MM.1S (cell line): ENCODE results near the gene STXBP6.

Experiments used
- DNase-seq: peaks from one replicate; pipeline ENCODE4 v3.0.0-alpha.2; 2015
- H2AFZ ChIP-seq: fragments of 300-600 bp; sonication (generic); 2 replicates; pipeline ENCODE4 v1.6.0; 2016; ENCODE audit warnings: antibody characterized with exemption, low read length
- H3F3A ChIP-seq: fragments of 300-600 bp; sonication (generic); 2 replicates; pipeline ENCODE4 v1.6.1; 2016; ENCODE audit warnings: mild to moderate bottlenecking, antibody characterized with exemption, low read length, moderate library complexity, mixed read lengths; ENCODE audit not compliant: insufficient read depth
- H3K27ac ChIP-seq: fragments of 300-600 bp; sonication (generic); 2 replicates; pipeline ENCODE4 v1.5.1; 2016; ENCODE audit warnings: mild to moderate bottlenecking, low read length
- H3K27me3 ChIP-seq: fragments of 300-600 bp; sonication (generic); replicated peaks from 2 replicates; pipeline ENCODE4 v1.6.0; 2016; ENCODE audit warnings: low read length; ENCODE audit not compliant: insufficient read depth
- H3K36me3 ChIP-seq: fragments of 300-600 bp; sonication (generic); replicated peaks from 2 replicates; pipeline ENCODE4 v1.6.1; 2016; ENCODE audit warnings: mild to moderate bottlenecking, low read length, mixed read lengths; ENCODE audit not compliant: insufficient read depth
- H3K4me1 ChIP-seq: fragments of 300-600 bp; sonication (generic); 2 replicates; pipeline ENCODE4 v1.6.1; 2016; ENCODE audit warnings: low read length, mixed read lengths
- H3K4me2 ChIP-seq: fragments of 300-600 bp; sonication (generic); 2 replicates; pipeline ENCODE4 v1.6.0; 2016; ENCODE audit warnings: low read depth, low read length
- H3K4me3 ChIP-seq: fragments of 300-600 bp; sonication (generic); 2 replicates; pipeline ENCODE4 v1.5.1; 2016; ENCODE audit warnings: low read length, mixed read lengths
- H3K79me2 ChIP-seq: fragments of 300-600 bp; sonication (generic); 2 replicates; pipeline ENCODE4 v1.6.1; 2016; ENCODE audit warnings: mixed run types, low read length, mixed read lengths
- H3K9ac ChIP-seq: fragments of 300-600 bp; sonication (generic); 2 replicates; pipeline ENCODE4 v1.6.1; 2016; ENCODE audit warnings: low read length, mixed read lengths
- H3K9me2 ChIP-seq: fragments of 300-600 bp; sonication (generic); replicated peaks from 2 replicates; pipeline ENCODE4 v1.6.1; 2016; ENCODE audit warnings: mild to moderate bottlenecking, low read length, mixed read lengths; ENCODE audit not compliant: insufficient read depth
- H3K9me3 ChIP-seq: fragments of 300-600 bp; sonication (generic); replicated peaks from 2 replicates; pipeline ENCODE4 v1.6.1; 2016; ENCODE audit warnings: mild to moderate bottlenecking, low read length, mixed read lengths; ENCODE audit not compliant: insufficient read depth
- H4K20me1 ChIP-seq: fragments of 300-600 bp; sonication (generic); 2 replicates; pipeline ENCODE4 v1.6.1; 2016; ENCODE audit warnings: mild to moderate bottlenecking, low read length, moderate library complexity, mixed read lengths; ENCODE audit not compliant: insufficient read depth
- EZH2 ChIP-seq: fragments of 300-600 bp; sonication (generic); optimal IDR thresholded peaks from 2 replicates; pipeline ENCODE3; 2017; ENCODE audit warnings: low read depth, mild to moderate bottlenecking, antibody characterized with exemption, low read length, mixed read lengths
- EZH2phosphoT487 ChIP-seq: fragments of 300-600 bp; sonication (generic); IDR thresholded peaks from 2 replicates; pipeline ENCODE4 v1.6.1; 2018; ENCODE audit warnings: antibody characterized with exemption, low read length
- TF ChIP-seq, protein P1 (sequence below): fragments of 300-600 bp; sonication (generic); IDR thresholded peaks from 2 replicates; pipeline ENCODE4 v1.5.1; 2016; ENCODE audit warnings: antibody characterized with exemption, low read length, mixed read lengths

STXBP6 gene

DNA sequence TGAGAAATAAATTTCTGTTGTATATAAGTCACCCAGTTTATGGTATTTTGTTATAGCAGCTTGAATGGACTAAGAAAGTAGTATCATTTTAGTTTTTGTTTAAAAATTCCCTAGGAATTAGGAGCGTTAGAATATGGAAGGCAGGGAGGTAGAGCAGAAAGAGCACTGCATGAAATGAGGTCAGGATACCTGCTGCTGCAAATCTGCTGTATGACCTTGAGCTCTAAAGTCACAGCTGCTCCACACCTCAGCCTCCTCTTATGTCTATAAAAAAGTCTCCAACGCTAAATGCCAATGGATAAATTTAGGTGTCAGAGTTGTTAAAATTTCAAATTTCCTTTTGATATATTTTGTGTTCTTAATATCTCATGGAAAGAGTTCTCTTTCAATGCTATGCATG is 235.0 kb downstream of the STXBP6 start:
- DNase-seq: no peak
- Histone ChIP-seq H3K4me2 (no peak overlapping the region), H3K4me3 (no peak overlapping the region), H3K4me1 (no peaks in the 10 kb centered on the region), H3F3A (no peaks in the 10 kb centered on the region), H3K36me3 (no peaks in the 10 kb centered on the region), H3K9me3 (no peaks in the 10 kb centered on the region), H3K9ac (no peak overlapping the region), H3K79me2 (no peaks in the 10 kb centered on the region), H2AFZ (no peak overlapping the region), H3K27ac (no peak overlapping the region), H3K9me2 (no peaks in the 10 kb centered on the region), H4K20me1 (no peaks in the 10 kb centered on the region), H3K27me3 (no peaks in the 10 kb centered on the region)
- TF ChIP-seq EZH2phosphoT487: no peak

DNA sequence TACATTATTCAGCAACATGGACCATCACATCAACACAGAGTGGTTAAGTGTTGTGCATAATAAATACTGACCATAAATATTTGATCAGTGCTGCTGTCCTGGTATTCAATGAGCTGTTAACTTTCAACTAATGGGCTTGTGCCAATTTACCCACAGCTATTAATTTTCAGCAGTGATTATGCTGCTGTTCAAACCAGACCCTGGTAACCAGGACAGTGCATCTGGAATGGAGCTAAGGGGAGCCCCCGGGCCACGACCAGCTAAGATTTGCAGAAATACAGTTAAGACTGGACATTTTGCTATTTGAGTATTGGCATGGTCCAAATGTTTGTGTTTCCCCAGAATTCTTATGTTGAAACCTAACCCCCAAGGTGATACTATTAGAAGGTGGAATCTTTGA is 235.6 kb downstream of the STXBP6 start:
- Histone ChIP-seq H3K4me2 (no peak overlapping the region), H3K9me3 (no peaks in the 10 kb centered on the region), H3K9me2 (no peaks in the 10 kb centered on the region), H3K4me1 (no peaks in the 10 kb centered on the region), H3K27ac (no peak overlapping the region), H3K36me3 (no peaks in the 10 kb centered on the region), H3K9ac (no peak overlapping the region), H3K27me3 (no peaks in the 10 kb centered on the region), H4K20me1 (no peaks in the 10 kb centered on the region), H2AFZ (no peak overlapping the region), H3F3A (no peaks in the 10 kb centered on the region), H3K4me3 (no peak overlapping the region), H3K79me2 (no peaks in the 10 kb centered on the region)
- TF ChIP-seq EZH2 (no peak), EZH2phosphoT487 (no peak)
- DNase-seq: no peak

DNA sequence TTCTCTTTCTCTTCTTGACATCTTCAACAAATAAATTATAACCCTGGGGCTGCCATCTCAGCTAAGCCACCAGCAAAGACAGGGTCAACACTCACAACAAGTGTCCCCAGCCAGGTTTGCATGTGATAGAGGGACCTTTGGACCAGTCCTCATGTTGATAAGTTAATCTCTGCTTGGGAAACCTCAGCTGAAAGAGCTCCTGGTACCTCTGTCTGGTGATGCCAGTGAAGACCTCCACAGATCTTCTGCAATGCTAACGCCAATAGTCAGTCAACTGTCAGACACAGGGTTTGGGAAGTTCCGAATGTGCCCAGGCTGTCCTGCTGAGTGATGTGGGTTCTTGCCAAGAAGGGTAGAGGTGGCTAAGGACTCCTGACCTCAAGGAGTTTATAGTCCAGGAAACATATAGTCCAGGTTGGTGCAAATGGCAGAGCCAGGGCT is 236.1 kb downstream of the STXBP6 start:
- H3K36me3 ChIP-seq: no peaks in the 10 kb centered on the region
- no peaks in the 10 kb centered on the region for H3K9me2 ChIP-seq
- no peak overlapping the region for H3K27ac ChIP-seq
- H3K9me3 ChIP-seq: no peaks in the 10 kb centered on the region
- no peaks in the 10 kb centered on the region for H3F3A ChIP-seq
- no peak overlapping the region for H3K9ac ChIP-seq
- H3K4me3 ChIP-seq: no peak overlapping the region
- H3K4me2 ChIP-seq: no peak overlapping the region
- no peak for DNase-seq
- no peaks in the 10 kb centered on the region for H4K20me1 ChIP-seq
- no peaks in the 10 kb centered on the region for H3K4me1 ChIP-seq
- H3K79me2 ChIP-seq: no peaks in the 10 kb centered on the region
- H2AFZ ChIP-seq: no peak overlapping the region
- H3K27me3 ChIP-seq: no peaks in the 10 kb centered on the region
- TF ChIP-seq EZH2phosphoT487 (no peak), EZH2 (no peak)
- TF ChIP-seq, protein P1, sequence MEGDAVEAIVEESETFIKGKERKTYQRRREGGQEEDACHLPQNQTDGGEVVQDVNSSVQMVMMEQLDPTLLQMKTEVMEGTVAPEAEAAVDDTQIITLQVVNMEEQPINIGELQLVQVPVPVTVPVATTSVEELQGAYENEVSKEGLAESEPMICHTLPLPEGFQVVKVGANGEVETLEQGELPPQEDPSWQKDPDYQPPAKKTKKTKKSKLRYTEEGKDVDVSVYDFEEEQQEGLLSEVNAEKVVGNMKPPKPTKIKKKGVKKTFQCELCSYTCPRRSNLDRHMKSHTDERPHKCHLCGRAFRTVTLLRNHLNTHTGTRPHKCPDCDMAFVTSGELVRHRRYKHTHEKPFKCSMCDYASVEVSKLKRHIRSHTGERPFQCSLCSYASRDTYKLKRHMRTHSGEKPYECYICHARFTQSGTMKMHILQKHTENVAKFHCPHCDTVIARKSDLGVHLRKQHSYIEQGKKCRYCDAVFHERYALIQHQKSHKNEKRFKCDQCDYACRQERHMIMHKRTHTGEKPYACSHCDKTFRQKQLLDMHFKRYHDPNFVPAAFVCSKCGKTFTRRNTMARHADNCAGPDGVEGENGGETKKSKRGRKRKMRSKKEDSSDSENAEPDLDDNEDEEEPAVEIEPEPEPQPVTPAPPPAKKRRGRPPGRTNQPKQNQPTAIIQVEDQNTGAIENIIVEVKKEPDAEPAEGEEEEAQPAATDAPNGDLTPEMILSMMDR: no peak

DNA sequence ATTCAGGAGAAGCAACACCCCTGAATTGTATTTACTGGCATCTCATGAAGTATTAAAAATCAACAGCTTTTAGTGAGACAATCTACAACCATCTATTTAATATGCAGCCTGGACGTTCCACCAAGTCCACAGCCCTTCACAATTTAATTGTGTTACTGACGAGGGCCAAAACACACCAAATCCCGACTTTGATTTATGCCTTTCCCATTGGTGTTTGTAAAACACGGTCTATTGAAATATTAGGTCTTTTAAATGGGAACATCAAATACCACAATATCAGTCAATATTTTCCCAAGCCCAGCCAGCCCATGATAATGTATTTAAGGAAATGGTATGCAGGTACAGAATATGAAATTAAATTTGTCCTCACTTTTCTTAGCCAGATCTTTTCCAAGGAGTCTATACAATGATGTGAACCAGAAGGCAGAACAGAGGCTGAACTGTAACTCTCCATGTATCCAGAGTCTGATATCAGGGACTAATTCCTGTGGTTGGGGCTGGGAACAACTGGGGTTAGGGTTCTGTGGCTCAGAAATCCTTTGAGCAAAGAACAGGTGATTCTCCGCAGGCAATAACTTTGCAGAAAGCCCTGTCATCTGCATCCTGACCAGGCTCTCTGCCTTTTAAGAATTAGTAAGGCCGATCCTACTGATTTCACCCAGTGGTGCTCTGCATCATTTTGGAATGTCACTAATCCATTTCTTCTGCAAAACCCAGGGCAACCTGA is 236.7 kb downstream of the STXBP6 start:
- Histone ChIP-seq H3K36me3 (no peaks in the 10 kb centered on the region), H3K4me1 (no peaks in the 10 kb centered on the region), H3K4me3 (no peak overlapping the region), H3K4me2 (no peak overlapping the region), H3K27ac (no peak overlapping the region), H3K27me3 (no peaks in the 10 kb centered on the region), H3K9me3 (no peaks in the 10 kb centered on the region), H3K9me2 (no peaks in the 10 kb centered on the region), H3K79me2 (no peaks in the 10 kb centered on the region), H4K20me1 (no peaks in the 10 kb centered on the region), H2AFZ (no peak overlapping the region), H3F3A (no peaks in the 10 kb centered on the region), H3K9ac (no peak overlapping the region)
- no peak for TF ChIP-seq EZH2phosphoT487
- TF ChIP-seq, protein P1: no peak
- TF ChIP-seq EZH2: no peak
- no peak for DNase-seq
